T-helper 2 cell treated with Interferon-gamma antibody and Interleukin-4, amounts not matched to agents 5 μg/mL and 100 μg/mL, for 36 hours (primary cell): Measurements from ENCODE around the gene LRFN4.
A peak's percentile ranks its signal among the peaks of the same experiment; 100 is the strongest.

ENCODE experiments used
- DNase-seq: peaks from one replicate; pipeline ENCODE4 v3.0.0; 2021; ENCODE audit warnings: low spot score
- H3K27ac Mint-ChIP-seq: one replicate; pipeline ENCODE4 v1.8.0; 2021; ENCODE audit warnings: mild to moderate bottlenecking, mixed read lengths
- H3K27me3 Mint-ChIP-seq: one replicate; pipeline ENCODE4 v1.8.0; 2021; ENCODE audit warnings: low read depth, mixed read lengths
- H3K36me3 Mint-ChIP-seq: one replicate; pipeline ENCODE4 v1.8.0; 2021; ENCODE audit warnings: low read depth, mixed read lengths
- H3K4me1 Mint-ChIP-seq: one replicate; pipeline ENCODE4 v1.8.0; 2021; ENCODE audit warnings: low read depth, mixed read lengths
- H3K4me3 Mint-ChIP-seq: one replicate; pipeline ENCODE4 v1.8.0; 2022; ENCODE audit warnings: mild to moderate bottlenecking, moderate library complexity, mixed read lengths
- H3K9me3 Mint-ChIP-seq: one replicate; pipeline ENCODE4 v1.8.0; 2021; ENCODE audit warnings: mixed read lengths

The LRFN4 gene

DNA sequence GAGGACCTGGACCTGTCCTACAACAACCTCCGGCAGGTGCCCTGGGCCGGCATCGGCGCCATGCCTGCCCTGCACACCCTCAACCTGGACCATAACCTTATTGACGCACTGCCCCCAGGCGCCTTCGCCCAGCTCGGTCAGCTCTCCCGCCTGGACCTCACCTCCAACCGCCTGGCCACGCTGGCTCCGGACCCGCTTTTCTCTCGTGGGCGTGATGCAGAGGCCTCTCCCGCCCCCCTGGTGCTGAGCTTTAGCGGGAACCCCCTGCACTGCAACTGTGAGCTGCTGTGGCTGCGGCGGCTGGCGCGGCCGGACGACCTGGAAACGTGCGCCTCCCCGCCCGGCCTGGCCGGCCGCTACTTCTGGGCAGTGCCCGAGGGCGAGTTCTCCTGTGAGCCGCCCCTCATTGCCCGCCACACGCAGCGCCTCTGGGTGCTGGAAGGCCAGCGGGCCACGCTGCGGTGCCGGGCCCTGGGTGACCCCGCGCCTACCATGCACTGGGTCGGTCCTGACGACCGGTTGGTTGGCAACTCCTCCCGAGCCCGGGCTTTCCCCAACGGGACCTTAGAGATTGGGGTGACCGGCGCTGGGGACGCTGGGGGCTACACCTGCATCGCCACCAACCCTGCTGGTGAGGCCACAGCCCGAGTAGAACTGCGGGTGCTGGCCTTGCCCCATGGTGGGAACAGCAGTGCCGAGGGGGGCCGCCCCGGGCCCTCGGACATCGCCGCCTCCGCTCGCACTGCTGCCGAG lies 1.5 kb downstream of the LRFN4 start:
- H3K36me3 Mint-ChIP-seq: no peaks in the 10 kb centered on the region

DNA sequence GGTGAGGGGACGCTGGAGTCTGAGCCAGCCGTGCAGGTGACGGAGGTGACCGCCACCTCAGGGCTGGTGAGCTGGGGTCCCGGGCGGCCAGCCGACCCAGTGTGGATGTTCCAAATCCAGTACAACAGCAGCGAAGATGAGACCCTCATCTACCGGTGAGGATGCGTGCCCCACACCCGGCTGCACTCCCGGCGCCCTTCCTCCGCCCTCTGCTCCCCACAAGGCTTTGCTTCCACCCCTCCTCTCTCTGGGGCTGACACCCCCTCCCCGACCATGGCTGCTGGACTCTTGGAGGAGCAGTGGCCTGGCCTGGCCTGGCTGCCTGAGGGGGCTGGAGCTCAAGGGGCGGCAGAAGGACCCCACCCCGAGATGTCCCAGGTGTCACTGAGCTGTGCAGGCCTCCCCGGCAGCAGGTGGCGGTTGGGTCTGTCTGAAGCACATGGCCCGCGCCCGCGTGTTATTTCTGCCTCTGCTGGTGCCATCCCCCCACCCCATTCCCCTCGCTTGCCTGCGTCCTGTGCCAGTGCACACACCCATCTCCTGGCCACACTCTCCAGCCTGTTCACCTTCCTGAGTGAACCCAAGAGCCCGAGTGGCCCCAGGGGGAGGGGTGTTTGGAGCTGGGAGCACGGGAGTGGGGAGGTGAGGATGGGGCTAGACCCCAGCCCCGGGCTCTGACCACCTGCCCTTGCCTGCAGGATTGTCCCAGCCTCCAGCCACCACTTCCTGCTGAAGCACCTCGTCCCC lies 2.2 kb downstream of the LRFN4 start:
- peaks cover 3% of the 10 kb centered on the region for H3K4me1 Mint-ChIP-seq
- no peaks in the 10 kb centered on the region for H3K9me3 Mint-ChIP-seq
- peak overlapping the region; percentile 20 for H3K27ac Mint-ChIP-seq
- H3K4me3 Mint-ChIP-seq: peak overlapping the region; percentile 21
- no peak for DNase-seq
- H3K36me3 Mint-ChIP-seq: no peaks in the 10 kb centered on the region
- no peaks in the 10 kb centered on the region for H3K27me3 Mint-ChIP-seq

More for the DNA sequence above, 1.5 kb downstream of the LRFN4 start:
- no peak for DNase-seq
- H3K27me3 Mint-ChIP-seq: no peaks in the 10 kb centered on the region
- peak overlapping the region; percentile 79 for H3K4me3 Mint-ChIP-seq
- H3K27ac Mint-ChIP-seq: peak overlapping the region; percentile 57
- H3K9me3 Mint-ChIP-seq: no peaks in the 10 kb centered on the region
- H3K4me1 Mint-ChIP-seq: peaks cover 3% of the 10 kb centered on the region

DNA sequence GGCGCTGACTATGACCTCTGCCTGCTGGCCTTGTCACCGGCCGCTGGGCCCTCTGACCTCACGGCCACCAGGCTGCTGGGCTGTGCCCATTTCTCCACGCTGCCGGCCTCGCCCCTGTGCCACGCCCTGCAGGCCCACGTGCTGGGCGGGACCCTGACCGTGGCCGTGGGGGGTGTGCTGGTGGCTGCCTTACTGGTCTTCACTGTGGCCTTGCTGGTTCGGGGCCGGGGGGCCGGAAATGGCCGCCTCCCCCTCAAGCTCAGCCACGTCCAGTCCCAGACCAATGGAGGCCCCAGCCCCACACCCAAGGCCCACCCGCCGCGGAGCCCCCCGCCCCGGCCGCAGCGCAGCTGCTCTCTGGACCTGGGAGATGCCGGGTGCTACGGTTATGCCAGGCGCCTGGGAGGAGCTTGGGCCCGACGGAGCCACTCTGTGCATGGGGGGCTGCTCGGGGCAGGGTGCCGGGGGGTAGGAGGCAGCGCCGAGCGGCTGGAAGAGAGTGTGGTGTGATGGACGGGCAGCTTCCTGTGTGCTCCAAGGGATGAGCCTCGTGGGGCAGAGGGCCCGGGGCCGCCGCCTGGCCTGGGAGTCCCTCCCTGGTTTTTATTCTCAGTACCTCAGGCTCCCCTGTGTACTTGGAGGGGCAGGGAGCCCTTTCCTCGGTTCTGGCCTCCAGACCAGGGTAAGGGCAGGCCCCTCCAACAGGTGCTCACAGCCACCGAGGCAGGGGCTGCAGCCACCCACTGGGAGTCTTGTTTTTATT lies 3.0 kb downstream of the LRFN4 start:
- Mint-ChIP-seq H3K27me3 (no peaks in the 10 kb centered on the region), H3K9me3 (no peaks in the 10 kb centered on the region), H3K4me3 (no peak overlapping the region)

DNA sequence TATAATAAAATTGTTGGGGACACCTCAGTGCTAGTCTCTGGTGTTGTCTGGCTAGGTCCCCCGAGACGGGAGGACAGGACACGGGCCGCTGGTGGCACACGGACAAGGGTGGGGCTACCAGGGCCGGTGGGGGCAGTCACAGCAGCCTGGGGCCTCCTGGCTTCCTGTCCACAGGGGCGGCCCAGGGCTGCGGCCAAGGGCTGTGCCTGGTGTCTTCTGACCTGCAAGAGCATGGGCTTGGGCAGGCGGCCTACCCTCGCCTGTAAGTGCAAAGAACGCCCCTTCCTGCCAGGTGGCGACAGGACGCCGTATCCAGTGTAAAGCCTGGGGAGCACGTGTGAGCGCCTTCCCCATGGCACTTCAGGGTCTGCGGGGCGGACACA lies 3.6 kb downstream of the LRFN4 start:
- no peak for DNase-seq
- H3K36me3 Mint-ChIP-seq: no peaks in the 10 kb centered on the region
- H3K9me3 Mint-ChIP-seq: no peaks in the 10 kb centered on the region
- H3K27me3 Mint-ChIP-seq: no peaks in the 10 kb centered on the region
- H3K27ac Mint-ChIP-seq: no peak overlapping the region
- peaks cover 3% of the 10 kb centered on the region for H3K4me1 Mint-ChIP-seq
- H3K4me3 Mint-ChIP-seq: no peak overlapping the region

More for the DNA sequence above, 3.0 kb downstream of the LRFN4 start:
- H3K27ac Mint-ChIP-seq: no peak overlapping the region
- no peaks in the 10 kb centered on the region for H3K36me3 Mint-ChIP-seq
- H3K4me1 Mint-ChIP-seq: peaks cover 3% of the 10 kb centered on the region
- no peak for DNase-seq

DNA sequence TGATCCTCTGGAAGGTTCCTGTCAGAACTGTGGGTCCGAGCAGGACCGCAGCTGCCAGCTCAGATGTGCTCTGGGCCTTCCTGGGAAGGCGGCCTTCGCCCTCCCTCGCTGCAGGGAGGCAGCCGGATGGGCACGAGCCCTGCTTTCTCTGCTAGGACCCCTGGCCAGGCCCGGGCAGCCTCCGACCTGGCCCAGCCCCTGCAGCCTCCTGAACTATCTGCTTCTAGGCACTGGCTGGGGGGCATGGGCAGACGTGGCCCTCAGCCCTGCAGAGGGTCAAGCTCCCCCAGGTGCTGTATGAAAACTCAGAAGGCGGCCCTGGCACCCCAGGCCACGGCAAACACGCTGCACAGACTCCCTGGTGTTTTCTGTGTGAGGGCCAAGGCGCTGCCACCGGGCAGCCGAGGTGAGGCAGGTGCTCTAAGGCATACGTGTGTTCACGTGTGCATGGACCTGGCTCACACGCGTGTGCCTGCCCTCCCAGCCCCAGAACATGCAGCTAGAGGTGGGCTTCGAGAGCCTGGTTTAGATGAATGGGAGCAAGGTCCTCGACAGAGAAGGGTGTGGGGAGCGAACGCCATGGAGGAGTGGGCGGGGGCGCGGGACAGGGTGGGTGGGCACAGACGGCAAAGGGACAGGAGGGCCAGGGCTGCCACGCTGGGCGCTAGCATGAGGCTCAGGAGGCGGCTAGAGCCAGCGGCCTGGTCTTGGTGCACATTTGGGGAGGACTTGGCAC lies 4.3 kb downstream of the LRFN4 start:
- Mint-ChIP-seq H3K27ac (no peak overlapping the region), H3K9me3 (no peaks in the 10 kb centered on the region), H3K4me3 (no peak overlapping the region), H3K4me1 (no peaks in the 10 kb centered on the region), H3K27me3 (no peaks in the 10 kb centered on the region), H3K36me3 (no peaks in the 10 kb centered on the region)
- no peak for DNase-seq

DNA sequence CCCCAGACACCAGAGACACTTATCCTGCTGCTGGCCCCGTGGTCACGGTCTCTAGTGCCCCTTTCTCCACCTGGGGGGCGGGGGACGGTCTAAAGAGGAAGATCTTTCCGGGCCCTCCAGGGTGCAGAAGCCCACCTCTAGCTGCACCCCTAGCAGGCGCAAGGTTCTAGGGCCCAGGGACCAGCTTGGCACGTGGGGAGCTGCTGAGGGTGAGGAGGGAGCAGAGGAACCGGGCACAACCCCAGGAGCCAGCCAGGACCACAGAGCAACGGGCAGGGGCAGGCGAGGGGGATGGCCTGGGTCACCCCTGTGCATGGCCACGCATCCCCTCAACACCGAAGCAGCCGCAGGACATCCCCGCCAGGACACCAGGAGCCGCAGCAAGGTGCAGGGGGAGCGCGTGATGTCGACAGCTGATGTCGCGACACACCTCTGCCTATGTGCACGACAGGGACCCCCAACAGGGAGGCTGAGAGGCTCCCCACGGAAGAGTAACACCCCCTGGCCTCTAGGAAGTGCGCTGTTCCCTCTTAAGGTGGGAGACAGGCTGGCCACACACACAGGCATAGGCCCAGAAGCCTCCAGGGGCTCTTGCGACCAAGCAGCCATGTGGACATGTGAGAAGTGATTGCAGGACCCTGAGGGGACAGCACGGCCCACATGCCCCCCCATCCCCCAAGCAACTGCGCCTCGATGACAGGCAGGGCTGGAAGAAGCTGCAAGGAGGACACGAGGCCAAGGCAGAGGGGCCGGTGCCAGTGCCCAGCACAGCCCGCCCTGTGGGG lies 5.1 kb downstream of the LRFN4 start:
- no peaks in the 10 kb centered on the region for H3K27me3 Mint-ChIP-seq
- H3K4me1 Mint-ChIP-seq: no peaks in the 10 kb centered on the region
- no peak overlapping the region for H3K27ac Mint-ChIP-seq
- no peaks in the 10 kb centered on the region for H3K9me3 Mint-ChIP-seq
- no peak for DNase-seq
- no peaks in the 10 kb centered on the region for H3K36me3 Mint-ChIP-seq
- no peak overlapping the region for H3K4me3 Mint-ChIP-seq

DNA sequence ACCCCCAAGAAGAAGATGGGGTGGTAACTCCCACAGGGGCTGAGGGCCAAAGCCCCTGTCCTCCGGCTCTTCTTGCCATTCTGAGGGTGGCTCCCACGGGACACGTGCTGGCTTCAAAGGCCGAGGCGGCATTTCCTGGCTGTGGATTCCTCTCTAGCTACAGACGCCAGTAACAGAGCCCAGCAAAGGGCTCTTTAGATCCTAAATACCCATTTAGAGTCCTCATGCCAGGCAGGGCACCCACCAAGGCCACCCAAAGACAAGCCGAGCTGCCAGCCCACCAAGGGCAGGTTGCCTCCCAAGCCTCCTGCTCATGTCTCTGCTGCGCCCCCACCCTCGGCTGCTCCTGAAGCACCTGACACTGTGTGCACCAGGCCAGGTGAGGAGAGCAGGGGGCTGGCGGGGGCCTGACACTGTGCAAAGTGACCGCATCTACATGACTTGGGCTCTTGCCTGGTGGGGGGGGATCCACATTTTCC lies 5.7 kb downstream of the LRFN4 start:
- Mint-ChIP-seq H3K9me3 (no peaks in the 10 kb centered on the region), H3K36me3 (no peaks in the 10 kb centered on the region), H3K4me3 (no peak overlapping the region), H3K27me3 (no peaks in the 10 kb centered on the region), H3K4me1 (no peaks in the 10 kb centered on the region), H3K27ac (no peak overlapping the region)
- DNase-seq: no peak

DNA sequence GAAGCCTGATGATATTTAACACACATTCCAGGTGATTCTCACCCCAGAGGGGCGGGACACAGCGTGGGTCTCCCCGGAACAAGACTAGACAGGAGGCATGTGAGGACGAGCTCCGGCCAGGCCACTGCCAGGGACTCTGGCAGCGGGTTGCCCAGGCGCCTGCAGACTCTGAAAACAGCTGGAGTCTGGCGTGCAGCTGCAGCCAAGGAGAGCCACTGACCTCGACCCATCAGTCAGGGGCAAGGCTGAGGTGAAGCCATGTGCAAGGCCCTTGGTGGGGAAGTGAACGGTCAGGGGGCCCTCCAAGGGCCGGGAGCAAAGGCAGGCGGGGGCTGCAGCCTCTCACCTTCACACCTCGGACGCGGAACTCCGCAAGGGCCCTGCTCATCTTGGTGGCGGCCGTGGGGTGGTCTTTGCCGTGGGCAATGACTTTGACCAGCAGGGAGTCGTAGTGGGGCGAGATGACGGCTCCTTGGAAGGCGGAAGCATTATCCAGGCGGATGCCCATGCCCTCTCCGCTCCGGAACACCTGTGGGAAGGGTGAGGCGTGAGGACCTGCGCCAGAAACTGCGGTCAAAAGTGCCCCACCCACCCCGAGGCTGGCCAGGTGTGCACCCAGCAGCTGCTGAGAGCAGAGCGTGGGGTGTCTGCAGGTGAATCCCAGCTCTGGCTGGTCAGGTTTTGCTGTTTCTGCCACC lies 6.7 kb downstream of the LRFN4 start:
- H3K4me3 Mint-ChIP-seq: no peak overlapping the region
- H3K27ac Mint-ChIP-seq: no peak overlapping the region
- no peaks in the 10 kb centered on the region for H3K9me3 Mint-ChIP-seq
- no peaks in the 10 kb centered on the region for H3K27me3 Mint-ChIP-seq
- no peak for DNase-seq
- no peaks in the 10 kb centered on the region for H3K36me3 Mint-ChIP-seq
- H3K4me1 Mint-ChIP-seq: peaks cover 2% of the 10 kb centered on the region

DNA sequence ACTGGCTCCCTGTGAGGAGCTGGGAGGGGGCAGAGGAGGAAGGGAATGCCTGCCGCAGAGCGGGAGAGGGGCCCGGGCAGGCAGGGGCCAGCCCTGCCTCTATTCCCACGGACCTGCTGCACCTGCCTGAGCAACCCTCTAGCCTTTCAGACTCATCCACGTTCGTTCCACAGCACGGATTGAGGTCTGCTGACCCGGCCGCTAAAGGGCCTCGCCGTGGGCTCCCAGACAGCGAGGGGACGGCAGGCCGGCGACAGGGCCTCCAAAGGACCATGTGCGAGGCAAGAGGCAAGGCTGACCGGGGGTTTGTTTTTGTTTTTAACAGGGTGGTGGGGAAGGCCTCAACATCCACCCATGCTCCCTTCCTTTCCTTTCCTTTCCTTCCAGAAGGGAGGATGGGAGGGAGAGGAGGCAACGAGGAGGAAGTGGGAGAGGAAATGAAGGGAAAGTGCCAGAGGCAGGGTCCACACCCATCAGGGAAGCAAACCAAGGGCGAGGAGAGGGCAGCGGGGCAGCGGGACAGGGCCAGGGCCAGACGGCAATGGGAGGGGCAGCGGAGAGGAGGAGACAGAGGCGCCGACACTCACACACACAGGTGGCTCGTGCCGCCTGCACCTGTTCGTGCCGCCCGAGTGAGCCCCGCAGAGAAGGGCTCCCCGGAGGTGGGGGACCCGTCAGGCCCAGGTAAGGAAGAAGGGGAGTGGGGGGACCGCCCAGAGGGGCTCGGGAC lies 7.5 kb downstream of the LRFN4 start:
- Mint-ChIP-seq H3K4me3 (no peak overlapping the region), H3K4me1 (peaks cover 7% of the 10 kb centered on the region), H3K27ac (no peak overlapping the region), H3K9me3 (no peaks in the 10 kb centered on the region), H3K36me3 (no peaks in the 10 kb centered on the region), H3K27me3 (no peaks in the 10 kb centered on the region)
- DNase-seq: no peak

DNA sequence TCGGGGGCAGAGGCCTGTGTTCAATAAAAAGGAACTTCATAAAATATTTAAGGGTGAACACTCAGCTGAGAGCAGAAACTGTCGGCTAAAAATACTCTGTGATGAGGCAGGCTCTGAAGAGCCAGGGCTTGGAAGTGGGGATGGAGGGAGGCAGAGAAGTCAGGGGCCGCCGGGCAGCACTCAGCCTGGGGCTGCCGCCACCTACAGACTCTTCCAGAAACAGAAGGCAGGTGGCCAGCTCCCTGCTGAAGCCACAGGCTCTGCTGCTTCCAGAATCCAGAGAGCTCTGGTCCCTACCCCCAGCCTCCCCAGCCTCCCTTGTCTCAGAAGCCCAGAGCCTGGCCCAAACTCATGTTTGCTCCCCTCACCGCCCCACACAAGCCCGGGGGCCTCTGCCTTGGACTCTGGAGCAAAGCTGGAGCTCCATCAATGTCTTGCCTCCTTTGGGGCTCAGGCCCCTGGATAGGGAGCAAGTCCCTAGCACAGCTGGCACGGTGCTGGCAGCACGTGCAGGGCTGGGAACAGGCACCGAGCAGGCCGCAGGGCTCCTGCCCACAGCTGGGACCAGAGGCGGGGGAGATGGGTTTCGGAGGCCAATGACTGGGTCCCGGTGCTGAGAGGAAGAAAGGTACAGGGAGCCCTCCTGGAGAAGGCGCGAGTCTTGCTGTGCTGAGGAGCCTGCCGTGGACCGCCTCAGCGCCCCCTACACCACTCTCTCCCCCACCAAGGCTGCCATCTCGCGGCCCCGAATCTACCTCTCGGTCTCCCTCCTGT lies 8.2 kb downstream of the LRFN4 start:
- Mint-ChIP-seq H3K27me3 (no peaks in the 10 kb centered on the region), H3K36me3 (no peaks in the 10 kb centered on the region), H3K4me1 (peaks cover 9% of the 10 kb centered on the region), H3K4me3 (no peak overlapping the region), H3K9me3 (no peaks in the 10 kb centered on the region), H3K27ac (no peak overlapping the region)
- no peak for DNase-seq

DNA sequence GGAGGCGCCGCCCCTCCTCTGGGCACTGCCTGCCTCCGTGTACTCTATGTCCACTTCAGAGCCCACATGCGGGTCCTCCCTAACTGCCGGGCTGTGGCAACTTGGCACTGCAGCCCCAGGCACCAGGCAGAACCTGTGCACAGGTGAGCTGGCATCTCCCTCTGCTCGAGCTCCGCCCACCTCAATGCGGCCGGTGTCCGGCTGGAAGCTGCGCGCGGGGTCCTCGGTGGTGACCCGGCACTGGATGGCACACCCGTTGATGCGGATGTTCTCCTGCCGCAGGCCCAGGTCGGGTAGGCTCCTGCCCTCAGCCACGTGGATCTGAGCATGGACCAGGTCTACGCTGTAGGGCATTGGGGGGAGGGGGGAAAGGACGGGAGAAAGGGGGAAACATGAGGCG lies 9.1 kb downstream of the LRFN4 start:
- Mint-ChIP-seq H3K36me3 (no peaks in the 10 kb centered on the region), H3K9me3 (no peaks in the 10 kb centered on the region), H3K27ac (no peak overlapping the region), H3K27me3 (no peaks in the 10 kb centered on the region), H3K4me1 (peaks cover 9% of the 10 kb centered on the region), H3K4me3 (no peak overlapping the region)
- DNase-seq: no peak
